Urothelium cell line (cell line): ENCODE measurements around the gene TREML1.
"Not testable (repeated sequence)": the region's sequence is repeated elsewhere in the genome, so short reads cannot be mapped to it uniquely, and the experiment has no call there.

ENCODE experiments used
- DNase-seq: peaks from one replicate; pipeline ENCODE4 v3.0.0; 2011; ENCODE audit warnings: low spot score, mixed read lengths
- FAIRE-seq: peaks from 2 replicates; lab custom pipeline; 2011; peaks lifted over from hg19 to GRCh38; lab: Jason Lieb, UNC

Gene TREML1

GRCh38 chr6:41153992-41154625 lies at the start of gene TREML1:
Gene TREML1 (minus strand): TSS chr6:41154347. CDS start chr6:41154288, 59 bp downstream.
- FAIRE-seq (no peak), DNase-seq (no peak)

GRCh38 chr6:41201764-41202173 lies 47.6 kb upstream of the TREML1 start:
- DNase-seq (no peak), FAIRE-seq (no peak)

- DNase-seq: no peak
- FAIRE-seq: no peak
These were observed 47.0 kb upstream of the TREML1 start, which contains the start of gene TREML2 for GRCh38 chr6:41200901-41201763. Gene TREML2 (minus strand): TSS chr6:41201149. CDS start chr6:41201008, 141 bp downstream.

GRCh38 chr6:41200296-41200900 lies 46.3 kb upstream of the TREML1 start:
- FAIRE-seq (no peak), DNase-seq (peak; percentile 73)

- peak; percentile 1 for DNase-seq
- no peak for FAIRE-seq
These were observed 45.6 kb upstream of the TREML1 start for GRCh38 chr6:41199552-41200246.

GRCh38 chr6:41197234-41197633 lies 43.1 kb upstream of the TREML1 start:
- no peak for DNase-seq

GRCh38 chr6:41194386-41194785 lies 40.2 kb upstream of the TREML1 start:
- no peak for FAIRE-seq

More at GRCh38 chr6:41197234-41197633, 43.1 kb upstream of the TREML1 start:
- no peak for FAIRE-seq

GRCh38 chr6:41193884-41194283 lies 39.7 kb upstream of the TREML1 start:
- DNase-seq: no peak
- no peak for FAIRE-seq

More at GRCh38 chr6:41194386-41194785, 40.2 kb upstream of the TREML1 start:
- DNase-seq: no peak

- no peak for DNase-seq
- FAIRE-seq: no peak
These were observed 39.1 kb upstream of the TREML1 start for GRCh38 chr6:41193171-41193734.

GRCh38 chr6:41191569-41191968 lies 37.4 kb upstream of the TREML1 start:
- FAIRE-seq: no peak

GRCh38 chr6:41190791-41191190 lies 36.6 kb upstream of the TREML1 start:
- FAIRE-seq (no peak), DNase-seq (no peak)

More at GRCh38 chr6:41191569-41191968, 37.4 kb upstream of the TREML1 start:
- DNase-seq: no peak

- FAIRE-seq: no peak
These were observed 35.8 kb upstream of the TREML1 start for GRCh38 chr6:41189967-41190366.

GRCh38 chr6:41189046-41189445 lies 34.9 kb upstream of the TREML1 start:
- DNase-seq, FAIRE-seq: not testable (repeated sequence)

More at GRCh38 chr6:41189967-41190366, 35.8 kb upstream of the TREML1 start:
- no peak for DNase-seq

- no peak for DNase-seq
- FAIRE-seq: no peak
These were observed 34.1 kb upstream of the TREML1 start for GRCh38 chr6:41187924-41188886.

- DNase-seq: no peak
- FAIRE-seq: no peak
These were observed 31.9 kb upstream of the TREML1 start for GRCh38 chr6:41186031-41186562.

- no peak for FAIRE-seq
- no peak for DNase-seq
These were observed 30.6 kb upstream of the TREML1 start for GRCh38 chr6:41184761-41185160.

- FAIRE-seq (no peak), DNase-seq (peak; percentile 42)
These were observed 28.2 kb upstream of the TREML1 start for GRCh38 chr6:41182069-41183034.

- DNase-seq (no peak), FAIRE-seq (no peak)
These were observed 27.4 kb upstream of the TREML1 start for GRCh38 chr6:41181566-41181965.
